H9 (cell line): ENCODE results near the gene ANKIB1. TPM values are rescaled to one million over a fixed set of nuclear protein-coding genes. Genes with fewer than 3 reads are reported as not detected.

Experiments
- DNase-seq: peaks from one replicate; pipeline ENCODE4 v3.0.0-alpha.2; 2017
- H2AFZ ChIP-seq: one replicate; pipeline ENCODE4 v1.6.1; 2013; ENCODE audit warnings: mild to moderate bottlenecking, low read length, control low read depth, moderate library complexity
- H2AK5ac ChIP-seq: 2 replicates; pipeline ENCODE4 v1.6.1; 2013; ENCODE audit warnings: low read length, control low read depth, mixed read lengths; ENCODE audit not compliant: insufficient read length
- H2BK120ac ChIP-seq: one replicate; pipeline ENCODE4 v1.6.1; 2013; ENCODE audit warnings: low read depth, mild to moderate bottlenecking, low read length, control low read depth, inconsistent platforms; ENCODE audit not compliant: poor library complexity, severe bottlenecking
- H2BK12ac ChIP-seq: 2 replicates; pipeline ENCODE4 v1.6.1; 2013; ENCODE audit warnings: low read length, control low read depth, mixed read lengths, low read depth; ENCODE audit not compliant: insufficient read length
- H2BK15ac ChIP-seq: 2 replicates; pipeline ENCODE4 v1.6.1; 2013; ENCODE audit warnings: low read depth, low read length, control low read depth
- H2BK20ac ChIP-seq: one replicate; pipeline ENCODE4 v1.6.1; 2013; ENCODE audit warnings: low read depth, mild to moderate bottlenecking, low read length, control low read depth, inconsistent platforms; ENCODE audit not compliant: poor library complexity, severe bottlenecking
- H2BK5ac ChIP-seq: 2 replicates; pipeline ENCODE4 v1.6.1; 2013; ENCODE audit warnings: low read length, control low read depth, mixed read lengths; ENCODE audit not compliant: insufficient read length
- H3K14ac ChIP-seq: 2 replicates; pipeline ENCODE4 v1.6.1; 2013; ENCODE audit warnings: low read length, control low read depth; ENCODE audit not compliant: insufficient read depth
- H3K18ac ChIP-seq: 2 replicates; pipeline ENCODE4 v1.6.1; 2013; ENCODE audit warnings: low read depth, mild to moderate bottlenecking, mixed read lengths, low read length, control low read depth; ENCODE audit not compliant: insufficient read length
- H3K23ac ChIP-seq: 2 replicates; pipeline ENCODE4 v1.6.1; 2013; ENCODE audit warnings: low read length, control low read depth, mixed read lengths, low read depth; ENCODE audit not compliant: insufficient read length
- H3K23me2 ChIP-seq: 2 replicates; pipeline ENCODE4 v1.6.1; 2013; ENCODE audit warnings: low read depth, mild to moderate bottlenecking, mixed read lengths, low read length, control low read depth; ENCODE audit not compliant: insufficient read length, poor library complexity, severe bottlenecking
- H3K27ac ChIP-seq: 2 replicates; pipeline ENCODE4 v1.5.1; 2013; ENCODE audit warnings: low read length, control low read depth, mixed read lengths, low read depth; ENCODE audit not compliant: insufficient read length
- H3K27me3 ChIP-seq: 2 replicates; pipeline ENCODE4 v1.6.1; 2013; ENCODE audit warnings: low read length, control low read depth, inconsistent platforms; ENCODE audit not compliant: insufficient read depth
- H3K4ac ChIP-seq: 2 replicates; pipeline ENCODE4 v1.6.1; 2013; ENCODE audit warnings: low read depth, mild to moderate bottlenecking, control low read depth, inconsistent platforms, low read length, moderate library complexity
- H3K4me1 ChIP-seq: 2 replicates; pipeline ENCODE4 v1.6.1; 2013; ENCODE audit warnings: low read length, control low read depth, inconsistent platforms; ENCODE audit not compliant: insufficient read depth
- H3K4me2 ChIP-seq: 2 replicates; pipeline ENCODE4 v1.6.1; 2013; ENCODE audit warnings: low read length, control low read depth, mixed read lengths; ENCODE audit not compliant: insufficient read length, insufficient read depth
- H3K56ac ChIP-seq: 2 replicates; pipeline ENCODE4 v1.6.1; 2013; ENCODE audit warnings: low read depth, mild to moderate bottlenecking, mixed read lengths, low read length, control low read depth; ENCODE audit not compliant: insufficient read length
- H3K79me1 ChIP-seq: 2 replicates; pipeline ENCODE4 v1.6.1; 2013; ENCODE audit warnings: low read depth, mild to moderate bottlenecking, moderate library complexity, low read length, control low read depth, inconsistent platforms; ENCODE audit not compliant: insufficient read depth, poor library complexity, severe bottlenecking
- H3K79me2 ChIP-seq: 2 replicates; pipeline ENCODE4 v1.6.1; 2013; ENCODE audit warnings: low read length, control low read depth, inconsistent platforms; ENCODE audit not compliant: insufficient read depth
- H3K9ac ChIP-seq: 2 replicates; pipeline ENCODE4 v1.6.1; 2013; ENCODE audit warnings: low read length, control low read depth, mixed read lengths; ENCODE audit not compliant: insufficient read length; ENCODE audit errors: extremely low read depth
- H3K9me3 ChIP-seq: one replicate; pipeline ENCODE4 v1.6.1; 2013; ENCODE audit warnings: low read depth, low read length, inconsistent platforms; ENCODE audit not compliant: control insufficient read depth
- H3T11ph ChIP-seq: one replicate; pipeline ENCODE4 v1.6.1; 2013; ENCODE audit warnings: mild to moderate bottlenecking, low read length, control low read depth, inconsistent platforms
- H4K20me1 ChIP-seq: one replicate; pipeline ENCODE4 v1.6.1; 2013; ENCODE audit not compliant: control insufficient read depth, insufficient read length, insufficient read depth
- H4K5ac ChIP-seq: 2 replicates; pipeline ENCODE4 v1.6.1; 2013; ENCODE audit warnings: low read depth, mild to moderate bottlenecking, mixed read lengths, low read length, control low read depth; ENCODE audit not compliant: insufficient read length
- H4K8ac ChIP-seq: replicated peaks from 2 replicates; pipeline ENCODE4 v1.6.1; 2013; ENCODE audit warnings: low read length, control low read depth, mixed read lengths, low read depth; ENCODE audit not compliant: insufficient read length
- H4K91ac ChIP-seq: 2 replicates; pipeline ENCODE4 v1.6.1; 2013; ENCODE audit warnings: low read depth, mild to moderate bottlenecking, moderate library complexity, mixed read lengths, low read length, control low read depth; ENCODE audit not compliant: insufficient read length
- H3K27ac Mint-ChIP-seq, 3 experiments: 2 replicates in 2 of 3; 3 replicates in 1 of 3; pipeline ENCODE4 v1.8.0; 2020 to 2021; ENCODE audit warnings: mixed read lengths in 3 of 3, mild to moderate bottlenecking in 1 of 3, moderate library complexity in 1 of 3
- H3K27me3 Mint-ChIP-seq: 2 replicates; pipeline ENCODE4 v1.8.0; 2021; ENCODE audit warnings: low read depth, mild to moderate bottlenecking, moderate library complexity, mixed read lengths
- H3K36me3 Mint-ChIP-seq, 3 experiments: 2 replicates in 2 of 3; 3 replicates in 1 of 3; pipeline ENCODE4 v1.8.0; 2020 to 2021; ENCODE audit warnings: low read depth in 3 of 3, mixed read lengths in 3 of 3; ENCODE audit not compliant: insufficient read depth in 1 of 3
- H3K4me1 Mint-ChIP-seq, 2 experiments: 2 replicates each; pipeline ENCODE4 v1.8.0; 2020; ENCODE audit warnings: mixed read lengths in 2 of 2
- H3K4me3 Mint-ChIP-seq, 2 experiments: 2 replicates in 1 of 2; 3 replicates in 1 of 2; pipeline ENCODE4 v1.8.0; 2020 to 2021; ENCODE audit warnings: mild to moderate bottlenecking in 2 of 2, mixed read lengths in 2 of 2, moderate library complexity in 1 of 2
- H3K9me3 Mint-ChIP-seq, 2 experiments: 2 replicates in 1 of 2; 3 replicates in 1 of 2; pipeline ENCODE4 v1.8.0; 2020; ENCODE audit warnings: mild to moderate bottlenecking in 2 of 2, mixed read lengths in 2 of 2, moderate library complexity in 1 of 2
- whole genome bisulfite sequencing: extraction: QIAGEN DNeasy Blood & Tissue Kit; methylation state at CpG from one replicate; pipeline ENCODE4 v1.1.7; 2013; ENCODE audit warnings: missing lambda C conversion rate, low lambda C conversion rate, mixed read lengths; ENCODE audit not compliant: insufficient read length; ENCODE audit errors: extremely low coverage; 5-methylcytosine and 5-hydroxymethylcytosine counted together
- total RNA-seq: library from RNA; stranded (reverse); gene quantifications from 2 replicates; pipeline ENCODE4 v1.2.1, GENCODE V29; 2021
- TF ChIP-seq, protein P1 (sequence below): fragments of 200-600 bp; sonication (generic); conservative IDR thresholded peaks from 3 replicates; pipeline ENCODE4 v1.8.0; 2021; ENCODE audit warnings: antibody characterized with exemption, mild to moderate bottlenecking

ANKIB1 gene
- total RNA-seq, 1 experiment from 2014 or later, result 42.0 TPM

DNA sequence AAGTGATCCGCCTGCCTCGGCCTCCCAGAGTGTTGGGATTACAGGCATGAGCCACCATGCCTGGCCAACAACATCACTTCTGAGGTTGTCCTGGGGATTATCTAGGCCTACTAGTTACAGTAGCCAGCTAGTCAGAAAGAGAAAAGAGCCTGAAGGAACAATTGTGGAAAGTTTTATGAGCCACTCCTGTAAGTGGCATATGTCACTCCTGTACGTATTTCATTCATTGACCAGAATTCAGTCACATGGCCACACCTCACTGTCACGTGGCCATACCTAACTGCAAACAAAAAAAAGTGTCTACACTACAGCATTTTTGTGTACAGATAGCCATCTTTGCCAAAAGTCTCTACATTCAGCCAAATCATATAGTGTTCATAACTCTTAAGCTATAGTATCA, 85.7 kb downstream of the ANKIB1 start:
- H3K36me3 Mint-ChIP-seq, result peaks cover 4 to 13% (median 6%) of the 10 kb centered on the region in 3 experiments
- no peak overlapping the region for H3K27ac ChIP-seq
- no peaks in the 10 kb centered on the region for H3K4me1 ChIP-seq
- H3K18ac ChIP-seq, result no peak overlapping the region
- H3K14ac ChIP-seq, result no peak overlapping the region
- H3K23me2 ChIP-seq, result no peaks in the 10 kb centered on the region
- no peak overlapping the region for H2BK12ac ChIP-seq
- DNase-seq, result no peak
- no peaks in the 10 kb centered on the region for H3K9me3 ChIP-seq
- H3K9me3 Mint-ChIP-seq, result peaks cover 0 to 5% of the 10 kb centered on the region in 2 experiments; a peak in 3 of 5 replicates
- no peak overlapping the region for H3K9ac ChIP-seq
- no peak overlapping the region for H2BK15ac ChIP-seq
- no peaks in the 10 kb centered on the region for H3K79me2 ChIP-seq
- no peak overlapping the region for H4K91ac ChIP-seq
- no peak overlapping the region for H2AFZ ChIP-seq
- no peak overlapping the region for H3K23ac ChIP-seq
- no peak overlapping the region for H3K56ac ChIP-seq
- no CpG with 5 or more reads among the region's 4 CpGs for WGBS
- no peak overlapping the region for H4K8ac ChIP-seq
- H3K27ac Mint-ChIP-seq, result no peak overlapping the region; a peak in 1 of 7 replicates
- H4K5ac ChIP-seq, result no peak overlapping the region
- no peak overlapping the region for H3K4me2 ChIP-seq
- H3K4ac ChIP-seq, result no peak overlapping the region
- H2BK120ac ChIP-seq, result no peak overlapping the region
- H2BK20ac ChIP-seq, result no peak overlapping the region
- no peak overlapping the region for H2AK5ac ChIP-seq
- H3T11ph ChIP-seq, result no peak overlapping the region
- peaks cover under 1 to 1% of the 10 kb centered on the region in 2 experiments for H3K4me1 Mint-ChIP-seq
- no peaks in the 10 kb centered on the region for H4K20me1 ChIP-seq
- H3K79me1 ChIP-seq, result no peaks in the 10 kb centered on the region
- no peaks in the 10 kb centered on the region for H3K27me3 Mint-ChIP-seq
- no peaks in the 10 kb centered on the region for H3K27me3 ChIP-seq
- H3K4me3 Mint-ChIP-seq, result no peak overlapping the region
- TF ChIP-seq, protein P1, sequence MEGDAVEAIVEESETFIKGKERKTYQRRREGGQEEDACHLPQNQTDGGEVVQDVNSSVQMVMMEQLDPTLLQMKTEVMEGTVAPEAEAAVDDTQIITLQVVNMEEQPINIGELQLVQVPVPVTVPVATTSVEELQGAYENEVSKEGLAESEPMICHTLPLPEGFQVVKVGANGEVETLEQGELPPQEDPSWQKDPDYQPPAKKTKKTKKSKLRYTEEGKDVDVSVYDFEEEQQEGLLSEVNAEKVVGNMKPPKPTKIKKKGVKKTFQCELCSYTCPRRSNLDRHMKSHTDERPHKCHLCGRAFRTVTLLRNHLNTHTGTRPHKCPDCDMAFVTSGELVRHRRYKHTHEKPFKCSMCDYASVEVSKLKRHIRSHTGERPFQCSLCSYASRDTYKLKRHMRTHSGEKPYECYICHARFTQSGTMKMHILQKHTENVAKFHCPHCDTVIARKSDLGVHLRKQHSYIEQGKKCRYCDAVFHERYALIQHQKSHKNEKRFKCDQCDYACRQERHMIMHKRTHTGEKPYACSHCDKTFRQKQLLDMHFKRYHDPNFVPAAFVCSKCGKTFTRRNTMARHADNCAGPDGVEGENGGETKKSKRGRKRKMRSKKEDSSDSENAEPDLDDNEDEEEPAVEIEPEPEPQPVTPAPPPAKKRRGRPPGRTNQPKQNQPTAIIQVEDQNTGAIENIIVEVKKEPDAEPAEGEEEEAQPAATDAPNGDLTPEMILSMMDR, result no peak
- no peak overlapping the region for H2BK5ac ChIP-seq
